ENCODE measurements around the gene IKBKG. TPM values are rescaled to one million over a fixed set of nuclear protein-coding genes. Genes with fewer than 3 reads are reported as not detected.

The IKBKG gene
- total and polyA plus RNA-seq, 2 of the 13 experiments (the other 11 are each of a cell fraction or from before 2014, with no cell fraction given): 30.6 to 44.3 TPM

GRCh38 chrX:154541896-154542722, 5.3 kb upstream of the IKBKG start (continued):
- TF ChIP-seq, protein P1, sequence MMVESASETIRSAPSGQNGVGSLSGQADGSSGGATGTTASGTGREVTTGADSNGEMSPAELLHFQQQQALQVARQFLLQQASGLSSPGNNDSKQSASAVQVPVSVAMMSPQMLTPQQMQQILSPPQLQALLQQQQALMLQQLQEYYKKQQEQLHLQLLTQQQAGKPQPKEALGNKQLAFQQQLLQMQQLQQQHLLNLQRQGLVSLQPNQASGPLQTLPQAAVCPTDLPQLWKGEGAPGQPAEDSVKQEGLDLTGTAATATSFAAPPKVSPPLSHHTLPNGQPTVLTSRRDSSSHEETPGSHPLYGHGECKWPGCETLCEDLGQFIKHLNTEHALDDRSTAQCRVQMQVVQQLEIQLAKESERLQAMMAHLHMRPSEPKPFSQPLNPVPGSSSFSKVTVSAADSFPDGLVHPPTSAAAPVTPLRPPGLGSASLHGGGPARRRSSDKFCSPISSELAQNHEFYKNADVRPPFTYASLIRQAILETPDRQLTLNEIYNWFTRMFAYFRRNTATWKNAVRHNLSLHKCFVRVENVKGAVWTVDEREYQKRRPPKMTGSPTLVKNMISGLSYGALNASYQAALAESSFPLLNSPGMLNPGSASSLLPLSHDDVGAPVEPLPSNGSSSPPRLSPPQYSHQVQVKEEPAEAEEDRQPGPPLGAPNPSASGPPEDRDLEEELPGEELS (CRISPR knock-in tag; IDR thresholded peaks at IDR 0.05): peak; percentile 64
- no peak for TF ChIP-seq ZNF317 (CRISPR knock-in tag; IDR thresholded peaks at IDR 0.05)
- TF ChIP-seq, protein P2, sequence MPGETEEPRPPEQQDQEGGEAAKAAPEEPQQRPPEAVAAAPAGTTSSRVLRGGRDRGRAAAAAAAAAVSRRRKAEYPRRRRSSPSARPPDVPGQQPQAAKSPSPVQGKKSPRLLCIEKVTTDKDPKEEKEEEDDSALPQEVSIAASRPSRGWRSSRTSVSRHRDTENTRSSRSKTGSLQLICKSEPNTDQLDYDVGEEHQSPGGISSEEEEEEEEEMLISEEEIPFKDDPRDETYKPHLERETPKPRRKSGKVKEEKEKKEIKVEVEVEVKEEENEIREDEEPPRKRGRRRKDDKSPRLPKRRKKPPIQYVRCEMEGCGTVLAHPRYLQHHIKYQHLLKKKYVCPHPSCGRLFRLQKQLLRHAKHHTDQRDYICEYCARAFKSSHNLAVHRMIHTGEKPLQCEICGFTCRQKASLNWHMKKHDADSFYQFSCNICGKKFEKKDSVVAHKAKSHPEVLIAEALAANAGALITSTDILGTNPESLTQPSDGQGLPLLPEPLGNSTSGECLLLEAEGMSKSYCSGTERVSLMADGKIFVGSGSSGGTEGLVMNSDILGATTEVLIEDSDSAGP (CRISPR knock-in tag; IDR thresholded peaks at IDR 0.05; ENCODE audit: borderline replicate concordance): peak; percentile 11; the same call in 1 of the 2 replicates
- TF ChIP-seq NR2F1 (CRISPR knock-in tag; IDR thresholded peaks at IDR 0.05): peak; percentile 84 to 88
- no peak for TF ChIP-seq SNAPC5 (CRISPR knock-in tag; IDR thresholded peaks at IDR 0.05; ENCODE audit: borderline replicate concordance)
- no peak for TF ChIP-seq ATF7 (IDR thresholded peaks at IDR 0.05)
- no peak for TF ChIP-seq ATF7 (CRISPR knock-in tag; IDR thresholded peaks at IDR 0.05)
- TF ChIP-seq PHF5A (CRISPR knock-in tag; IDR thresholded peaks at IDR 0.05; ENCODE audit: low read depth, unreplicated experiment): peak; percentile 38
- peak; percentile 50; the same call in 1 of the 2 replicates for TF ChIP-seq POLR2AphosphoS2 (IDR thresholded peaks at IDR 0.05; ENCODE audit: low read depth, low read length)
- TF ChIP-seq, protein P3, sequence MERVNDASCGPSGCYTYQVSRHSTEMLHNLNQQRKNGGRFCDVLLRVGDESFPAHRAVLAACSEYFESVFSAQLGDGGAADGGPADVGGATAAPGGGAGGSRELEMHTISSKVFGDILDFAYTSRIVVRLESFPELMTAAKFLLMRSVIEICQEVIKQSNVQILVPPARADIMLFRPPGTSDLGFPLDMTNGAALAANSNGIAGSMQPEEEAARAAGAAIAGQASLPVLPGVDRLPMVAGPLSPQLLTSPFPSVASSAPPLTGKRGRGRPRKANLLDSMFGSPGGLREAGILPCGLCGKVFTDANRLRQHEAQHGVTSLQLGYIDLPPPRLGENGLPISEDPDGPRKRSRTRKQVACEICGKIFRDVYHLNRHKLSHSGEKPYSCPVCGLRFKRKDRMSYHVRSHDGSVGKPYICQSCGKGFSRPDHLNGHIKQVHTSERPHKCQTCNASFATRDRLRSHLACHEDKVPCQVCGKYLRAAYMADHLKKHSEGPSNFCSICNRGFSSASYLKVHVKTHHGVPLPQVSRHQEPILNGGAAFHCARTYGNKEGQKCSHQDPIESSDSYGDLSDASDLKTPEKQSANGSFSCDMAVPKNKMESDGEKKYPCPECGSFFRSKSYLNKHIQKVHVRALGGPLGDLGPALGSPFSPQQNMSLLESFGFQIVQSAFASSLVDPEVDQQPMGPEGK (CRISPR knock-in tag; IDR thresholded peaks at IDR 0.05): peak; percentile 97
- TF ChIP-seq NFE2L2 (IDR thresholded peaks at IDR 0.05; ENCODE audit: low read length): peak; percentile 98
- no peak for TF ChIP-seq NFKB2 (CRISPR knock-in tag; IDR thresholded peaks at IDR 0.05; ENCODE audit: borderline replicate concordance)
- no peak for TF ChIP-seq FOXP1 (IDR thresholded peaks at IDR 0.05)
- peak; percentile 16; the same call in 1 of the 2 replicates for TF ChIP-seq FOXP1 (CRISPR knock-in tag; IDR thresholded peaks at IDR 0.05)
- TF ChIP-seq TCF7 (IDR thresholded peaks at IDR 0.05; ENCODE audit: low read depth): peak; percentile 48
- TF ChIP-seq, protein P4, sequence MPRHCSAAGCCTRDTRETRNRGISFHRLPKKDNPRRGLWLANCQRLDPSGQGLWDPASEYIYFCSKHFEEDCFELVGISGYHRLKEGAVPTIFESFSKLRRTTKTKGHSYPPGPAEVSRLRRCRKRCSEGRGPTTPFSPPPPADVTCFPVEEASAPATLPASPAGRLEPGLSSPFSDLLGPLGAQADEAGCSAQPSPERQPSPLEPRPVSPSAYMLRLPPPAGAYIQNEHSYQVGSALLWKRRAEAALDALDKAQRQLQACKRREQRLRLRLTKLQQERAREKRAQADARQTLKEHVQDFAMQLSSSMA (CRISPR knock-in tag; IDR thresholded peaks at IDR 0.05): no peak
- TF ChIP-seq GATA4 (IDR thresholded peaks at IDR 0.05; ENCODE audit: borderline replicate concordance, low read depth): 0 out of 2 replicates have a peak, but pooled peaks have one; percentile 37
- TF ChIP-seq PRDM4 (CRISPR knock-in tag; IDR thresholded peaks at IDR 0.05; ENCODE audit: borderline replicate concordance): no peak
- TF ChIP-seq GFI1 (CRISPR knock-in tag; IDR thresholded peaks at IDR 0.05; ENCODE audit: borderline replicate concordance): 0 out of 2 replicates have a peak, but pooled peaks have one; percentile 22
- peak; percentile 40; the same call in 1 of the 2 replicates for TF ChIP-seq ZNF350 (CRISPR knock-in tag; IDR thresholded peaks at IDR 0.05; ENCODE audit: borderline replicate concordance, low read depth)
